A549 (cell line): ENCODE measurements around the gene ROCK1. TPM values are rescaled to one million over a fixed set of nuclear protein-coding genes. Genes with fewer than 3 reads are reported as not detected.

Experiments
- ATAC-seq, 2 experiments: fragments of 200-7000 bp in 1 of 2; fragments of >200 bp in 1 of 2; cut with Nextera tagmentation in 1 of 2; cut with Tn5 transposase in 1 of 2; 3 replicates each; pipeline versions ENCODE4 v1.8.0 to v1.9.1; 2018 to 2020; ENCODE audit warnings: mild to moderate bottlenecking in 1 of 2, moderate library complexity in 1 of 2
- CTCF ChIA-PET: fragments of 300-600 bp; sonication (Branson Sonifier 250); formaldehyde crosslinking; extraction: SDS; loops from one replicate; lab custom pipeline; 2021; ENCODE audit warnings: antibody characterized with exemption, inconsistent platforms; lab: Yijun Ruan, JAX
- POLR2A ChIA-PET: fragments of 350-600 bp; formaldehyde crosslinking; extraction: SDS; loops from one replicate; lab custom pipeline; 2021; ENCODE audit warnings: antibody characterized with exemption, inconsistent platforms; lab: Yijun Ruan, JAX
- DNase-seq, 2 experiments: peaks; one replicate each; pipeline versions ENCODE4 v3.0.0 to v3.0.0-alpha.2; 2011 to 2016; ENCODE audit warnings: low read depth in 1 of 2, low spot score in 1 of 2
- FAIRE-seq: peaks from 2 replicates; lab custom pipeline; 2011; peaks lifted over from hg19 to GRCh38; lab: Jason Lieb, UNC
- H3K27ac ChIP-seq, 2 experiments: fragments of >200 bp; sonication (Bioruptor Twin); formaldehyde crosslinking; 3 replicates each; pipeline ENCODE4 v1.5.1; 2016 to 2017
- H3K4me1 ChIP-seq: fragments of >200 bp; sonication (Bioruptor Twin); formaldehyde crosslinking; 3 replicates; pipeline ENCODE4 v1.6.1; 2016
- H3K4me2 ChIP-seq: fragments of >200 bp; sonication (Bioruptor Twin); formaldehyde crosslinking; 3 replicates; pipeline ENCODE4 v1.6.1; 2016
- H3K4me3 ChIP-seq: fragments of >200 bp; sonication (Bioruptor Twin); formaldehyde crosslinking; 3 replicates; pipeline ENCODE4 v1.5.1; 2016
- H3K9me3 ChIP-seq: fragments of >200 bp; sonication (Bioruptor Twin); formaldehyde crosslinking; 3 replicates; pipeline ENCODE4 v1.6.1; 2016
- BCL3 ChIP-seq: fragments of >200 bp; sonication (Bioruptor Twin); formaldehyde crosslinking; IDR thresholded peaks from 3 replicates; pipeline ENCODE4 v1.6.1; 2016
- CEBPB ChIP-seq, 2 experiments: fragments of >200 bp in 1 of 2; sonication (Bioruptor Twin) in 1 of 2; formaldehyde crosslinking in 1 of 2; IDR thresholded peaks; 2 replicates each; pipeline ENCODE4 v1.6.1; 2012 to 2016
- CHD4 ChIP-seq: fragments of 200-600 bp; sonication (generic); IDR thresholded peaks from 2 replicates; pipeline ENCODE4 v1.6.1; 2016; ENCODE audit warnings: antibody characterized with exemption, mild to moderate bottlenecking, borderline replicate concordance
- CTCF ChIP-seq: fragments of >200 bp; sonication (Bioruptor Twin); formaldehyde crosslinking; IDR thresholded peaks from 3 replicates; pipeline ENCODE4 v1.5.1; 2016
- E2F6 ChIP-seq: IDR thresholded peaks from 2 replicates; pipeline ENCODE4 v1.6.1; 2012; ENCODE audit warnings: low read depth, borderline replicate concordance
- EHF ChIP-seq: fragments of 250-450 bp; sonication (Bioruptor Pico); IDR thresholded peaks from 2 replicates; pipeline ENCODE4 v1.5.0; 2020; ENCODE audit warnings: mild to moderate bottlenecking
- EHMT2 ChIP-seq: fragments of 200-600 bp; sonication (generic); IDR thresholded peaks from 2 replicates; pipeline ENCODE4 v1.6.1; 2016; ENCODE audit warnings: antibody characterized with exemption, low read depth, mild to moderate bottlenecking, moderate library complexity
- EP300 ChIP-seq, 2 experiments: fragments of >200 bp; sonication (Bioruptor Twin); formaldehyde crosslinking; IDR thresholded peaks; 2 replicates in 1 of 2; 3 replicates in 1 of 2; pipeline ENCODE4 v1.6.1; 2016 to 2017
- FOSL2 ChIP-seq, 2 experiments: fragments of 450-650 bp in 1 of 2; fragments of >200 bp in 1 of 2; sonication (Bioruptor Twin) in 1 of 2; formaldehyde crosslinking; IDR thresholded peaks; 2 replicates each; pipeline versions ENCODE4 v1.5.0 to v1.6.1; 2016 to 2020; ENCODE audit warnings: mild to moderate bottlenecking in 1 of 2, moderate library complexity in 1 of 2
- FOXS1 ChIP-seq: fragments of 250-450 bp; sonication (Bioruptor Pico); IDR thresholded peaks from 2 replicates; pipeline ENCODE4 v1.5.0; 2020; ENCODE audit warnings: mild to moderate bottlenecking, moderate library complexity
- HDAC2 ChIP-seq: fragments of 200-600 bp; sonication (generic); IDR thresholded peaks from 2 replicates; pipeline ENCODE4 v1.6.1; 2016
- HES2 ChIP-seq: fragments of >200 bp; sonication (Bioruptor Twin); formaldehyde crosslinking; IDR thresholded peaks from 2 replicates; pipeline ENCODE4 v1.6.1; 2016
- HMGXB4 ChIP-seq: fragments of 250-450 bp; sonication (Bioruptor Pico); IDR thresholded peaks from 2 replicates; pipeline ENCODE4 v1.5.0; 2021; ENCODE audit warnings: mild to moderate bottlenecking, moderate library complexity, borderline replicate concordance
- HOXA7 ChIP-seq: fragments of 250-450 bp; sonication (Bioruptor Pico); IDR thresholded peaks from 2 replicates; pipeline ENCODE4 v1.5.0; 2020; ENCODE audit warnings: mild to moderate bottlenecking, moderate library complexity
- JUNB ChIP-seq: fragments of >200 bp; sonication (Bioruptor Twin); formaldehyde crosslinking; IDR thresholded peaks from 2 replicates; pipeline ENCODE4 v1.6.1; 2016
- KDM1A ChIP-seq: fragments of 200-600 bp; sonication (generic); IDR thresholded peaks from 2 replicates; pipeline ENCODE4 v1.6.1; 2016; ENCODE audit warnings: low read depth, mild to moderate bottlenecking
- KDM5A ChIP-seq: fragments of 200-600 bp; sonication (generic); IDR thresholded peaks from 2 replicates; pipeline ENCODE4 v1.6.1; 2016; ENCODE audit warnings: antibody characterized with exemption, mild to moderate bottlenecking
- MYC ChIP-seq: IDR thresholded peaks from 2 replicates; pipeline ENCODE4 v1.6.1; 2012; ENCODE audit warnings: mild to moderate bottlenecking, inconsistent platforms, low read length, improper control_type of control experiment, borderline replicate concordance
- NPAS2 ChIP-seq: fragments of 250-450 bp; sonication (Bioruptor Pico); IDR thresholded peaks from 2 replicates; pipeline ENCODE4 v1.8.0; 2022; ENCODE audit warnings: mild to moderate bottlenecking, moderate library complexity, borderline replicate concordance
- NR3C1 ChIP-seq: fragments of >200 bp; sonication (Bioruptor Twin); formaldehyde crosslinking; IDR thresholded peaks from 3 replicates; pipeline ENCODE4 v1.6.1; 2017
- POLR2A ChIP-seq: IDR thresholded peaks from 2 replicates; pipeline ENCODE4 v1.6.1; 2012; ENCODE audit warnings: mild to moderate bottlenecking, low read length
- POLR2AphosphoS2 ChIP-seq: conservative IDR thresholded peaks from 2 replicates; pipeline ENCODE4 v1.6.1; 2012; ENCODE audit warnings: low read length, improper control_type of control experiment, inconsistent platforms
- REST ChIP-seq: fragments of 200-600 bp; sonication (generic); IDR thresholded peaks from 2 replicates; pipeline ENCODE4 v1.6.1; 2016; ENCODE audit warnings: antibody characterized with exemption, mild to moderate bottlenecking, moderate library complexity
- RNF2 ChIP-seq: fragments of 200-600 bp; sonication (generic); IDR thresholded peaks from 2 replicates; pipeline ENCODE4 v1.6.1; 2016; ENCODE audit warnings: low read depth, mild to moderate bottlenecking, antibody characterized with exemption, moderate library complexity, borderline replicate concordance
- SMC3 ChIP-seq: fragments of >200 bp; sonication (Bioruptor Twin); formaldehyde crosslinking; IDR thresholded peaks from 3 replicates; pipeline ENCODE4 v1.6.1; 2018; ENCODE audit warnings: inconsistent platforms
- SREBF2 ChIP-seq: fragments of 450-650 bp; IDR thresholded peaks from 2 replicates; pipeline ENCODE4 v1.6.1; 2014; ENCODE audit warnings: mild to moderate bottlenecking, moderate library complexity
- TP53 ChIP-seq: fragments of 250-450 bp; sonication (Bioruptor Pico); IDR thresholded peaks from 2 replicates; pipeline ENCODE4 v1.5.0; 2021; ENCODE audit warnings: mild to moderate bottlenecking, moderate library complexity
- ZFP36 ChIP-seq: fragments of 450-650 bp; IDR thresholded peaks from 2 replicates; pipeline ENCODE4 v1.6.1; 2014; ENCODE audit warnings: borderline replicate concordance; ENCODE audit not compliant: partially characterized antibody
- ZNF302 ChIP-seq: fragments of 250-450 bp; sonication (Bioruptor Pico); IDR thresholded peaks from 2 replicates; pipeline ENCODE4 v1.9.0; 2021; ENCODE audit warnings: inconsistent platforms, mild to moderate bottlenecking, moderate library complexity
- polyA plus RNA-seq, 4 experiments: library from polyadenylated mRNA; depleted of rRNA in 3 of 4; stranded (reverse); fragments of >200 nt; fragmentation: RNase III in 1 of 4; extraction: RNeasy Plus Mini Kit Qiagen cat#74134 plus additional on column Dnase treatment in 1 of 4; gene quantifications; 2 replicates in 3 of 4; 3 replicates in 1 of 4; pipeline ENCODE4 v1.2.3, GENCODE V29; 2011 to 2017

The ROCK1 gene
- polyA plus RNA-seq, 2 of the 4 experiments (the other 2 are of a cell fraction): 20.5 to 31.8 TPM

- H3K4me3 ChIP-seq: no peak overlapping the region
- H3K27ac ChIP-seq: peak overlapping the region; percentile 67 to 84
- POLR2A ChIA-PET: interaction anchor here (0.6 to 1.5 kb wide), 4 partner anchors 9 to 639 kb away, joined by 3 to 8 read pairs (median 3); partner anchors contain the start of gene ROCK1
- ATAC-seq: peak; percentile 93 to 98
- TF ChIP-seq SREBF2 (no peak), BCL3 (no peak), HMGXB4 (CRISPR knock-in tag) (no peak), ZFP36 (no peak), CHD4 (no peak), KDM1A (no peak), HDAC2 (no peak), TP53 (CRISPR knock-in tag) (no peak), SMC3 (no peak), REST (no peak), EP300 (IDR thresholded peaks at IDR 0.05) (no peak), JUNB (peak; percentile 64), MYC (no peak), CEBPB (IDR thresholded peaks at IDR 0.05) (peak; percentile 40 to 64; a peak in 2 of 4 replicates), HOXA7 (CRISPR knock-in tag) (no peak), ZNF302 (CRISPR knock-in tag) (no peak), KDM5A (no peak), HES2 (peak; percentile 40; the same call in 1 of the 2 replicates), EHF (no peak), POLR2A (no peak), FOXS1 (CRISPR knock-in tag) (no peak), E2F6 (no peak), RNF2 (no peak), FOSL2 (IDR thresholded peaks at IDR 0.05) (peak; percentile 65), FOSL2 (CRISPR knock-in tag; IDR thresholded peaks at IDR 0.05) (peak; percentile 82), NR3C1 (no peak), NPAS2 (CRISPR knock-in tag) (no peak), CTCF (no peak), POLR2AphosphoS2 (no peak), EHMT2 (no peak)
- TF ChIP-seq, all 56 proteins: peak for 4
- peaks cover 50% of the 10 kb centered on the region for H3K4me1 ChIP-seq
- H3K4me2 ChIP-seq: peak overlapping the region; percentile 63
- no peaks in the 10 kb centered on the region for H3K9me3 ChIP-seq
- DNase-seq (peak; percentile 18 to 53), FAIRE-seq (no peak)
- CTCF ChIA-PET: interaction anchor here (1.2 kb wide), 1 partner anchor 75 kb away, joined by 3 read pairs; no protein-coding TSS in a partner anchor
Observed at GRCh38 chr18:21053127-21053526, 58.5 kb downstream of the ROCK1 start.
